HepG2 (cell line): Measurements from ENCODE around the gene MTFR1L. TPM values are rescaled to one million over a fixed set of nuclear protein-coding genes. Genes with fewer than 3 reads are reported as not detected.

Experiments
- ATAC-seq: fragments of 200-7000 bp; cut with Tn5 transposase; 3 replicates; pipeline ENCODE4 v1.9.1; 2020; ENCODE audit warnings: mild to moderate bottlenecking, moderate library complexity
- Bru-seq: library from RNA; stranded (reverse); fragments of 400-500 nt; gene quantifications from one replicate; lab custom pipeline; 2021; lab: Mats Ljungman, UMichigan
- BruChase-seq, 2 experiments: library from RNA; stranded (reverse); fragments of 400-500 nt; gene quantifications; one replicate each; lab custom pipeline; 2021; lab: Mats Ljungman, UMichigan
- BruUV-seq: library from RNA; stranded (reverse); fragments of 400-500 nt; replicated peaks from 2 replicates; lab custom pipeline; 2021; lab: Mats Ljungman, UMichigan
- CTCF ChIA-PET: fragments of 300-600 bp; formaldehyde crosslinking; extraction: SDS; loops from one replicate; lab custom pipeline; 2021; ENCODE audit warnings: low total read pairs, inconsistent platforms, low intra/inter-chr PET ratio; lab: Yijun Ruan, JAX
- POLR2A ChIA-PET: fragments of 350-600 bp; sonication (Branson Sonifier 250); formaldehyde crosslinking; loops from one replicate; lab custom pipeline; 2020; ENCODE audit warnings: antibody characterized with exemption, inconsistent platforms; lab: Yijun Ruan, JAX
- DNase-seq: peaks from one replicate; pipeline ENCODE4 v3.0.0-alpha.2; 2015; ENCODE audit warnings: low spot score
- FAIRE-seq: peaks from 3 replicates; lab custom pipeline; 2011; peaks lifted over from hg19 to GRCh38; lab: Jason Lieb, UNC
- H2AFZ ChIP-seq: one replicate; pipeline ENCODE4 v1.6.1; 2011; ENCODE audit warnings: low read length, inconsistent platforms
- H3K27ac ChIP-seq: fragments of 300-600 bp; 3 replicates; pipeline ENCODE4 v1.8.0; 2011; ENCODE audit warnings: mixed run types, mild to moderate bottlenecking, mixed read lengths, low read length, inconsistent platforms; ENCODE audit not compliant: insufficient read depth; ENCODE audit errors: extremely low read length
- H3K27me3 ChIP-seq, 2 experiments: fragments of 200-600 bp in 1 of 2; 2 replicates in 1 of 2; 3 replicates in 1 of 2; pipeline versions ENCODE4 v1.6.0 to v1.8.0; 2011; ENCODE audit warnings: low read length in 2 of 2, mild to moderate bottlenecking in 2 of 2, moderate library complexity in 2 of 2, inconsistent platforms in 1 of 2; ENCODE audit not compliant: insufficient read depth in 2 of 2, control insufficient read depth in 1 of 2
- H3K36me3 ChIP-seq, 2 experiments: fragments of 200-600 bp in 1 of 2; replicated peaks in 1 of 2; 2 replicates in 1 of 2; 3 replicates in 1 of 2; pipeline versions ENCODE4 v1.5.1 to v1.8.0; 2011; ENCODE audit warnings: low read length in 2 of 2, inconsistent platforms in 1 of 2; ENCODE audit not compliant: insufficient read depth in 2 of 2, control insufficient read depth in 1 of 2
- H3K4me1 ChIP-seq: 2 replicates; pipeline ENCODE4 v1.5.1; 2012; ENCODE audit warnings: low read length, inconsistent platforms; ENCODE audit not compliant: insufficient read depth
- H3K4me2 ChIP-seq: 2 replicates; pipeline ENCODE4 v1.6.0; 2011; ENCODE audit warnings: low read depth, low read length, inconsistent platforms
- H3K4me3 ChIP-seq, 3 experiments: fragments of 200-600 bp in 1 of 3; sonication (generic), shearing (Covaris generic) in 1 of 3; replicated peaks in 1 of 3; 2 replicates each; pipeline ENCODE4 v1.5.1; 2011 to 2016; ENCODE audit warnings: low read length in 3 of 3, inconsistent platforms in 2 of 3, low read depth in 2 of 3, mild to moderate bottlenecking in 2 of 3, control low read depth in 1 of 3, mixed read lengths in 1 of 3; ENCODE audit not compliant: insufficient read depth in 1 of 3
- H3K79me2 ChIP-seq: one replicate; pipeline ENCODE4 v1.6.1; 2011; ENCODE audit warnings: low read length, inconsistent platforms; ENCODE audit not compliant: insufficient read depth
- H3K9ac ChIP-seq: 2 replicates; pipeline ENCODE4 v1.6.0; 2011; ENCODE audit warnings: mild to moderate bottlenecking, low read depth, low read length, inconsistent platforms; ENCODE audit not compliant: insufficient read depth
- H3K9me3 ChIP-seq: 2 replicates; pipeline ENCODE4 v1.5.1; 2012; ENCODE audit warnings: mild to moderate bottlenecking, low read length
- H4K20me1 ChIP-seq: 2 replicates; pipeline ENCODE4 v1.6.0; 2011; ENCODE audit warnings: inconsistent platforms, mild to moderate bottlenecking, low read length, moderate library complexity; ENCODE audit not compliant: insufficient read depth
- DNMT1 ChIP-seq: sonication (generic); formaldehyde crosslinking; IDR thresholded peaks from 2 replicates; pipeline ENCODE4 v1.5.1; 2020; ENCODE audit warnings: mild to moderate bottlenecking, missing genetic modification reagents
- HOXD1 ChIP-seq: sonication (generic); formaldehyde crosslinking; IDR thresholded peaks from 2 replicates; pipeline ENCODE4 v1.5.0; 2020; ENCODE audit warnings: missing genetic modification reagents
- KDM6A ChIP-seq: IDR thresholded peaks from 2 replicates; pipeline ENCODE4 v1.6.1; 2016; ENCODE audit warnings: low read depth
- NCOA2 ChIP-seq: sonication (generic); formaldehyde crosslinking; IDR thresholded peaks from 2 replicates; pipeline ENCODE4 v1.8.0; 2022; ENCODE audit warnings: inconsistent platforms
- POLR2A ChIP-seq, 2 experiments: IDR thresholded peaks; 2 replicates each; pipeline ENCODE4 v1.6.1; 2011; ENCODE audit warnings: low read depth in 2 of 2, low read length in 2 of 2, mild to moderate bottlenecking in 1 of 2, moderate library complexity in 1 of 2; ENCODE audit not compliant: insufficient read depth in 1 of 2
- SIX1 ChIP-seq: sonication (generic); formaldehyde crosslinking; IDR thresholded peaks from 2 replicates; pipeline ENCODE4 v1.4.0; 2020; ENCODE audit warnings: missing genetic modification reagents, borderline replicate concordance
- SMARCE1 ChIP-seq: fragments of 450-650 bp; IDR thresholded peaks from 2 replicates; pipeline ENCODE4 v1.6.1; 2017; ENCODE audit warnings: borderline replicate concordance
- WGBS: methylation state at CpG from one replicate; pipeline ENCODE4 v1.1.6; 2017; ENCODE audit warnings: low lambda C conversion rate; 5-methylcytosine and 5-hydroxymethylcytosine counted together
- in situ Hi-C: cut with HindIII; loops from 2 replicates; pipeline ENCODE4 v1.10.0; 2017; ENCODE audit warnings: low pct_unique_long_range_greater_than_20kb; ENCODE audit not compliant: extremely low pct_ligation_motif_present
- intact Hi-C: fragments of 100-400 bp; cut with micrococcal nuclease; formaldehyde crosslinking; loops from one replicate; pipeline ENCODE4 v1.10.0; 2022; ENCODE audit not compliant: unreplicated experiment
- long read RNA-seq, 2 experiments: library from RNA in 1 of 2; library from polyadenylated mRNA in 1 of 2; stranded (forward) in 1 of 2; unstranded in 1 of 2; transcript quantifications; one replicate each; pipeline ENCODE4 v2.0.0, GENCODE V29; 2019 to 2022
- polyA minus RNA-seq, 3 experiments: library from RNA; depleted of rRNA, polyadenylated mRNA; stranded (reverse); fragments of >200 nt; gene quantifications; 2 replicates each; pipeline ENCODE4 v1.2.3, GENCODE V29; 2011; ENCODE audit warnings: low replicate concordance in 1 of 3
- polyA plus RNA-seq, 8 experiments: library from polyadenylated mRNA; depleted of rRNA in 3 of 8; stranded (reverse) in 7 of 8; unstranded in 1 of 8; fragments of >200 nt; fragmentation: Illumina TruSeq in 4 of 8; extraction: Trizol in 4 of 8; gene quantifications; 2 replicates each; pipeline versions ENCODE4 v1.2.1 to v1.2.3, GENCODE V29; 2011 to 2016; ENCODE audit warnings: low read depth in 4 of 8, missing spikeins in 1 of 8, mixed read lengths in 1 of 8; ENCODE audit not compliant: insufficient read depth in 1 of 8
- total RNA-seq, 5 experiments: library from RNA; depleted of rRNA; stranded (reverse); fragments of >200 nt; fragmentation: Illumina TruSeq; extraction: Trizol; gene quantifications; 2 replicates each; pipeline ENCODE4 v1.2.3, GENCODE V29; 2016; ENCODE audit warnings: low read depth in 1 of 5
- TF ChIP-seq, protein P1 (sequence below): sonication (generic); formaldehyde crosslinking; IDR thresholded peaks from 2 replicates; pipeline ENCODE4 v1.4.0; 2020; ENCODE audit warnings: missing genetic modification reagents
- TF ChIP-seq, protein P2 (sequence below): IDR thresholded peaks from 2 replicates; pipeline ENCODE4 v1.6.1; 2012; ENCODE audit warnings: low read length, improper control_type of control experiment
- TF ChIP-seq, protein P3 (sequence below): sonication (generic); formaldehyde crosslinking; IDR thresholded peaks from 2 replicates; pipeline ENCODE4 v1.4.0; 2020; ENCODE audit warnings: missing genetic modification reagents, borderline replicate concordance

The MTFR1L gene
- total RNA-seq (2016; rRNA removed; fragmentation: Illumina TruSeq; extraction: Trizol), result 38.0 and 47.5 TPM in 2 replicates
- total RNA-seq (2016; cell fraction: cytosol; rRNA removed; fragmentation: Illumina TruSeq; extraction: Trizol; ENCODE audit: low read depth), result 28.2 and 30.9 TPM in 2 replicates
- 40.1 and 47.2 TPM in 2 replicates for total RNA-seq (2016; cell fraction: insoluble cytoplasmic fraction; rRNA removed; fragmentation: Illumina TruSeq; extraction: Trizol)
- 56.8 and 65.1 TPM in 2 replicates for total RNA-seq (2016; cell fraction: membrane; rRNA removed; fragmentation: Illumina TruSeq; extraction: Trizol)
- total RNA-seq (2016; cell fraction: nucleus; rRNA removed; fragmentation: Illumina TruSeq; extraction: Trizol), result 25.8 and 26.4 TPM in 2 replicates
- polyA plus RNA-seq (2011; rRNA removed), result 55.7 and 68.1 TPM in 2 replicates
- polyA plus RNA-seq (2011; cell fraction: cytosol; rRNA removed), result 36.1 and 44.8 TPM in 2 replicates
- 196 and 210 TPM in 2 replicates for polyA plus RNA-seq (2011; cell fraction: nucleus; rRNA removed)
- polyA plus RNA-seq (2012), result 39.2 and 42.0 TPM in 2 replicates
- 28.1 and 35.4 TPM in 2 replicates for polyA plus RNA-seq (2016; cell fraction: cytosol; fragmentation: Illumina TruSeq; extraction: Trizol; ENCODE audit: low read depth)
- 45.3 and 52.8 TPM in 2 replicates for polyA plus RNA-seq (2016; cell fraction: insoluble cytoplasmic fraction; fragmentation: Illumina TruSeq; extraction: Trizol; ENCODE audit: low read depth)
- 52.1 and 54.5 TPM in 2 replicates for polyA plus RNA-seq (2016; cell fraction: membrane; fragmentation: Illumina TruSeq; extraction: Trizol; ENCODE audit: low read depth)
- 60.6 and 65.4 TPM in 2 replicates for polyA plus RNA-seq (2016; cell fraction: nucleus; fragmentation: Illumina TruSeq; extraction: Trizol; ENCODE audit: insufficient read depth, low read depth)
- 29.8 and 53.8 TPM in 2 replicates for polyA minus RNA-seq (2011; rRNA and poly(A)+ RNA removed; ENCODE audit: low replicate concordance)
- 18.0 and 18.1 TPM in 2 replicates for polyA minus RNA-seq (2011; cell fraction: cytosol; rRNA and poly(A)+ RNA removed)
- 23.8 and 32.3 TPM in 2 replicates for polyA minus RNA-seq (2011; cell fraction: nucleus; rRNA and poly(A)+ RNA removed)
- Bru-seq, nascent RNA, result percentile 69 among the genes with signal in this experiment
- percentile 84 among the genes with signal in this experiment for BruChase-seq, experiment 1, labeled RNA remaining after a 6-hour chase
- percentile 76 among the genes with signal in this experiment for BruChase-seq, experiment 2, labeled RNA remaining after a 2-hour chase
- long read RNA-seq, experiment 1, transcript MTFR1L-210 (7 exons, 1,873 nt), result minor isoform, 5 of 52 reads
- long read RNA-seq, experiment 1, transcript MTFR1L-203 (7 exons, 2,004 nt), result major isoform, 25 of 52 reads
- long read RNA-seq, experiment 1, partial matches to known transcripts, result 5 of 52 reads
- long read RNA-seq, experiment 1, other reads (novel, unspliced or antisense), result 14 of 52 reads
- long read RNA-seq, experiment 2, transcript MTFR1L-203 (7 exons, 2,004 nt), result major isoform, 25 of 61 reads
- long read RNA-seq, experiment 2, partial matches to known transcripts, result 20 of 61 reads
- long read RNA-seq, experiment 2, other reads (novel, unspliced or antisense), result 8 of 61 reads

GRCh38 chr1:25819491-25820246, at the start of gene MTFR1L:
MTFR1L (plus strand) TSS chr1:25819954; CDS start chr1:25823105, 3,151 bp downstream.
- DNase-seq, result peak; percentile 83
- Histone ChIP-seq H3K27me3 (no peaks in the 10 kb centered on the region; a peak in 1 of 5 replicates), H3K9ac (peak within 1 kb of the TSS; percentile 98), H3K4me3 (peak within 1 kb of the TSS; percentile 90 to 94 (median 94)), H3K4me1 (peaks cover 32% of the 10 kb centered on the region), H3K9me3 (no peaks in the 10 kb centered on the region), H3K27ac (peak within 1 kb of the TSS; percentile 98), H3K79me2 (peaks cover 26% of the 10 kb centered on the region), H3K36me3 (peaks cover 0 to 7% of the 10 kb centered on the region in 2 experiments; a peak in 1 of 5 replicates), H4K20me1 (peaks cover 4% of the 10 kb centered on the region), H2AFZ (no peak within 1 kb of the TSS), H3K4me2 (peak within 1 kb of the TSS; percentile 95)
- intact Hi-C loops (loop anchor here (5.0 kb wide), 2 partner anchors 73 to 178 kb away; partner anchors contain the start of gene PAFAH2), in situ Hi-C loops (loop anchor here (10.0 to 25.0 kb wide), 2 partner anchors 175 to 207 kb away; partner anchors contain the start of genes MAN1C1 and PAFAH2)
- no TSS peak for BruUV-seq
- WGBS, result 0% methylated on average over 3 of the region's 64 CpGs
- FAIRE-seq, result peak; percentile 18
- ChIA-PET CTCF (no interaction called here), POLR2A (interaction anchor here (0.9 to 3.3 kb wide), 13 partner anchors 9 to 350 kb away, joined by 3 to 20 read pairs (median 4); partner anchors contain the start of genes PAFAH2, SELENON and ZNF593)
- ATAC-seq, result peak; percentile 89
- TF ChIP-seq SIX1 (CRISPR knock-in tag) (peak; percentile 10; the same call in 1 of the 2 replicates), KDM6A (CRISPR knock-in tag) (no peak), HOXD1 (no peak), POLR2A (IDR thresholded peaks at IDR 0.05; ENCODE audit: insufficient read depth in 1 of 2, low read depth in 2 of 2, low read length in 2 of 2) (peak; percentile 79 to 92), DNMT1 (CRISPR knock-in tag) (no peak; the same call in 1 of the 2 replicates), SMARCE1 (no peak), NCOA2 (CRISPR knock-in tag) (no peak)
- TF ChIP-seq, protein P1, sequence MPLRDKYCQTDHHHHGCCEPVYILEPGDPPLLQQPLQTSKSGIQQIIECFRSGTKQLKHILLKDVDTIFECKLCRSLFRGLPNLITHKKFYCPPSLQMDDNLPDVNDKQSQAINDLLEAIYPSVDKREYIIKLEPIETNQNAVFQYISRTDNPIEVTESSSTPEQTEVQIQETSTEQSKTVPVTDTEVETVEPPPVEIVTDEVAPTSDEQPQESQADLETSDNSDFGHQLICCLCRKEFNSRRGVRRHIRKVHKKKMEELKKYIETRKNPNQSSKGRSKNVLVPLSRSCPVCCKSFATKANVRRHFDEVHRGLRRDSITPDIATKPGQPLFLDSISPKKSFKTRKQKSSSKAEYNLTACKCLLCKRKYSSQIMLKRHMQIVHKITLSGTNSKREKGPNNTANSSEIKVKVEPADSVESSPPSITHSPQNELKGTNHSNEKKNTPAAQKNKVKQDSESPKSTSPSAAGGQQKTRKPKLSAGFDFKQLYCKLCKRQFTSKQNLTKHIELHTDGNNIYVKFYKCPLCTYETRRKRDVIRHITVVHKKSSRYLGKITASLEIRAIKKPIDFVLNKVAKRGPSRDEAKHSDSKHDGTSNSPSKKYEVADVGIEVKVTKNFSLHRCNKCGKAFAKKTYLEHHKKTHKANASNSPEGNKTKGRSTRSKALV (CRISPR knock-in tag), result peak; percentile 48; the same call in 1 of the 2 replicates
- TF ChIP-seq, protein P2, sequence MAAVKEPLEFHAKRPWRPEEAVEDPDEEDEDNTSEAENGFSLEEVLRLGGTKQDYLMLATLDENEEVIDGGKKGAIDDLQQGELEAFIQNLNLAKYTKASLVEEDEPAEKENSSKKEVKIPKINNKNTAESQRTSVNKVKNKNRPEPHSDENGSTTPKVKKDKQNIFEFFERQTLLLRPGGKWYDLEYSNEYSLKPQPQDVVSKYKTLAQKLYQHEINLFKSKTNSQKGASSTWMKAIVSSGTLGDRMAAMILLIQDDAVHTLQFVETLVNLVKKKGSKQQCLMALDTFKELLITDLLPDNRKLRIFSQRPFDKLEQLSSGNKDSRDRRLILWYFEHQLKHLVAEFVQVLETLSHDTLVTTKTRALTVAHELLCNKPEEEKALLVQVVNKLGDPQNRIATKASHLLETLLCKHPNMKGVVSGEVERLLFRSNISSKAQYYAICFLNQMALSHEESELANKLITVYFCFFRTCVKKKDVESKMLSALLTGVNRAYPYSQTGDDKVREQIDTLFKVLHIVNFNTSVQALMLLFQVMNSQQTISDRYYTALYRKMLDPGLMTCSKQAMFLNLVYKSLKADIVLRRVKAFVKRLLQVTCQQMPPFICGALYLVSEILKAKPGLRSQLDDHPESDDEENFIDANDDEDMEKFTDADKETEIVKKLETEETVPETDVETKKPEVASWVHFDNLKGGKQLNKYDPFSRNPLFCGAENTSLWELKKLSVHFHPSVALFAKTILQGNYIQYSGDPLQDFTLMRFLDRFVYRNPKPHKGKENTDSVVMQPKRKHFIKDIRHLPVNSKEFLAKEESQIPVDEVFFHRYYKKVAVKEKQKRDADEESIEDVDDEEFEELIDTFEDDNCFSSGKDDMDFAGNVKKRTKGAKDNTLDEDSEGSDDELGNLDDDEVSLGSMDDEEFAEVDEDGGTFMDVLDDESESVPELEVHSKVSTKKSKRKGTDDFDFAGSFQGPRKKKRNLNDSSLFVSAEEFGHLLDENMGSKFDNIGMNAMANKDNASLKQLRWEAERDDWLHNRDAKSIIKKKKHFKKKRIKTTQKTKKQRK, result no peak
- TF ChIP-seq, protein P3, sequence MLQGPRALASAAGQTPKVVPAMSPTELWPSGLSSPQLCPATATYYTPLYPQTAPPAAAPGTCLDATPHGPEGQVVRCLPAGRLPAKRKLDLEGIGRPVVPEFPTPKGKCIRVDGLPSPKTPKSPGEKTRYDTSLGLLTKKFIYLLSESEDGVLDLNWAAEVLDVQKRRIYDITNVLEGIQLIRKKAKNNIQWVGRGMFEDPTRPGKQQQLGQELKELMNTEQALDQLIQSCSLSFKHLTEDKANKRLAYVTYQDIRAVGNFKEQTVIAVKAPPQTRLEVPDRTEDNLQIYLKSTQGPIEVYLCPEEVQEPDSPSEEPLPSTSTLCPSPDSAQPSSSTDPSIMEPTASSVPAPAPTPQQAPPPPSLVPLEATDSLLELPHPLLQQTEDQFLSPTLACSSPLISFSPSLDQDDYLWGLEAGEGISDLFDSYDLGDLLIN (CRISPR knock-in tag), result peak; percentile 84; the same call in 1 of the 2 replicates
